Astrocyte (in vitro differentiated cells and primary cell): ENCODE measurements around the gene RANBP3. TPM values are rescaled to one million over a fixed set of nuclear protein-coding genes. Genes with fewer than 3 reads are reported as not detected.

Experiments
- total RNA-seq: library from RNA; stranded (reverse); gene quantifications from 2 replicates; pipeline ENCODE4 v1.2.1, GENCODE V29; 2021

RANBP3 gene
- total RNA-seq, 1 donor from 2014 or later, result 70.5 TPM

Other genes starting within 250 kb of the RANBP3 start
- 2.0 and 2.4 TPM in 2 replicates for gene PRR22, start 193.4 kb downstream of the RANBP3 start, total RNA-seq
- gene DUS3L, start 187.0 kb downstream of the RANBP3 start, total RNA-seq, result 18.4 and 19.7 TPM in 2 replicates
- gene NRTN, start 173.1 kb downstream of the RANBP3 start, total RNA-seq, result 0.62 and 0.66 TPM in 2 replicates
- gene FUT6, start 138.4 kb downstream of the RANBP3 start, total RNA-seq, result 0.09 TPM in 1 of 2 replicates, not detected in the other
- 0.14 and 0.84 TPM in 2 replicates for gene FUT3, start 126.7 kb downstream of the RANBP3 start, total RNA-seq
- gene FUT5, start 107.6 kb downstream of the RANBP3 start, total RNA-seq, result 0.30 and 0.41 TPM in 2 replicates
- 286 and 305 TPM in 2 replicates for gene NDUFA11, start 74.3 kb downstream of the RANBP3 start, total RNA-seq
- 3.9 and 4.2 TPM in 2 replicates for gene VMAC, start 73.3 kb downstream of the RANBP3 start, total RNA-seq
- gene CAPS, start 63.9 kb downstream of the RANBP3 start, total RNA-seq, result 6.2 and 7.2 TPM in 2 replicates
- gene RFX2, start 132.4 kb upstream of the RANBP3 start, total RNA-seq, result 3.2 and 3.3 TPM in 2 replicates
- not detected in 2 replicates for gene ACSBG2, start 157.5 kb upstream of the RANBP3 start, total RNA-seq